ENCODE results near the gene DNAAF5.
"Not testable (repeated sequence)": the region's sequence is repeated elsewhere in the genome, so short reads cannot be mapped to it uniquely, and the experiment has no call there.

DNAAF5 gene

DNA sequence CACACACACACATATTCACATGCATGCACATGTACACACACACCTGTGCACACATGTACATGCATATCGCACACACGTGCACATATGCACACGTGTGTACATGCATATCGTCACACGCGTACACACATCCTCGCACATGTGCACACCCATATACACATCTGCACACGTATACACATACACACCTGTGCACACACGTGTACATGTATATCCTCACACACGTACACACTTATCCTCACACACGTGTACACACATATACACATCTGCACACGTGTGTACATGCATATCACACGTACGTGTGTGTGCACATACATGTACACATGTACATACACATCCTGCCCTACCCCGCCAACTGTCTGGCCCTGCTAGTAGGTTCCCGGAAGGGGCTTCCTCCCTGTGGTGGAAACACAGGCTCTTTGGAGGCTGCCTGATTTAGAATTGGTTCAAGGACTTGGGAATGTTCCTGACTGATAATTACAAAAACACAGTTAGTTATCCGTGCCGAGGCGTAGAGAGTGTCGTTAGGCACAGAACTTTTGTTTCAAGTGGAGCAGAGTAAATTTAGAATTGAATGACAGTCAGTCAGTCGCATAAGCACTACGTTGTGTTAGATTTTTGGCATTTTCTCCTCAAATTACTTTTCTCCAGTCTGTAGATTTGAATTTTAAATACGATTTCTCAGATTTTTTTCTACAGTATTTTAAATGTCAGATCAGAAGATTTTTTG is 19.1 kb downstream of the DNAAF5 start:
- DNase-seq (ENCODE audit: low read depth in 2 of 2, low spot score in 1 of 2) = no peak

DNA sequence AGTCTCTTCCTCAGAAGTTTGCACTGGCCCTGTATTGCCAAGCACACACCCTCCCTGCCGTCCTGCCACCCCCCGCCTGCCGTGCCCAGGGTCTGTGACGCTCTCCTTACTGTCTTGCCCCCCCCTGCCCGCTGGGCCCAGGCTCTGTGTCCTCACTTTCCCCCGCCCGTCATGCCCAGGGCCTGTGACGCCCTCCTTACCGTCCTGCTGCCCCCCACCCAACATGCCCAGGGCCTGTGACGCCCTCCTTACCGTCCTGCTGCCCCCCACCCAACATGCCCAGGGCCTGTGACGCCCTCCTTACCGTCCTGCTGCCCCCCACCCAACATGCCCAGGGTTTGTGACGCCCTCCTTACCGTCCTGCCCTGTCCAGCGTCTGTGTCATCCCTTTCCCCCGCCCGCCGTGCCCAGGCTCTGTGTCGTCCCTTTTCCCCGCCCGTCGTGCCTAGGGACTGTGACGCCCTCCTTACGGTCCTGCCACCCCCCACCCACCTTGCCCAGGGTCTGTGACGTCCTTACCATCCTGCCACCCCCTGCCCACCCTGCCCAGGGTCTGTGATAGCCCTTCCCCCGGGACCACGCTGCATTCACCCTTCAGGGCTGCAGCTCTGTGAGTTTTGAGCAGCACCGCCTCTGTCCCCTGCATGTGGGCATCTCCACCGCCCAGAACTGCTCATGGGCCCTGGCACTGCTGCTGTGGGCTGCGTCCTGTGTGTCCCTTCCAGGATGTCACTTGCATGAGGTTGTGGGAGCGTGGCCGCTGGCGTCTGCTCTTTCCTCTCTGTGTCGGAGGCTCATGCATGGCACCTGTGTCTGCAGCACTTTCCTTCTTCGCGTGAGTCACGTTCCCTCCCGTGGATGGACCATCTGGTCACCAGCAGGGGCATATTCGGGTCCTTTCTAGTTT is 19.9 kb downstream of the DNAAF5 start:
- DNase-seq (ENCODE audit: low read depth in 2 of 2, low spot score in 1 of 2) = no peak

DNA sequence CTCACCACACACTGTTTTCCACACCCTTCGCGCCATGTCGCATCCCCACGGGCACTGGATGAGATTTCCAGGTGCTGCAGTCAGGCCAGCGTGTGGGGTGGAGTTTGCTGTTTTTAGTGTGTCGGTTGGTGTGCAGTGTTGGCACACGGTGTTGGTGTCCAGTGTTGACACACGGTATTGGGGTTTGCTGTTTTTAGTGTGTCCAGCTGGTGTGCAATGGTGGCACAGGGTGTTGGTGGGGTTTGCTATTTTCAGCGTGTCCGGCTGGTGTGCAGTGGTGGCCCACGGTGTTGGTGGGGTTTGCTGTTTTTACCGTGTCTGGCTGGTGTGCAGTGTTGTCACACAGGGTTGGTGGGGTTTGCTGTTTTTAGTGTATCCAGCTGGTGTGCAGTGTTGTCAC is 20.7 kb downstream of the DNAAF5 start:
- no peak for DNase-seq (ENCODE audit: low read depth in 2 of 2, low spot score in 1 of 2)

DNA sequence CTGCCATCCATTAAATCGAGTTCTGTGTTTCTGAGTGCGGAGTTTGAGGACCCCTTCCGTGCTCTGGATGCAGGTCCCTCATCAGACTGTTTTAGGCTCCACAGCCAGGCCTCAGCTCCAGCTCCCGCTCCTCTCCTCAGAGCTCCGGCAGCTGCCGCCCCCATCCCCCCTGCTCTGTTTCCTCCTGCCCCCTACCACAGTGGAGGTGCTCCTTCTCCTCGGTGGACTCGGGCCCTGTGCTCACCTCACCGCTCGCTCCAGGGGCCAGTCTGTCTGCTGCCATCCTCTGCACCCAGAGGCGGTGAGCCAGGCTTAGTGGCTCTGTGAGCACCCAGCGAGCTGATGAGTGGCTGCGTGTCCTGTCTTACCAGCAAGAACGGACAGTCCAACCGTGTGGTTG is 21.9 kb downstream of the DNAAF5 start:
- no peak for DNase-seq (ENCODE audit: low read depth in 2 of 2, low spot score in 1 of 2)

DNA sequence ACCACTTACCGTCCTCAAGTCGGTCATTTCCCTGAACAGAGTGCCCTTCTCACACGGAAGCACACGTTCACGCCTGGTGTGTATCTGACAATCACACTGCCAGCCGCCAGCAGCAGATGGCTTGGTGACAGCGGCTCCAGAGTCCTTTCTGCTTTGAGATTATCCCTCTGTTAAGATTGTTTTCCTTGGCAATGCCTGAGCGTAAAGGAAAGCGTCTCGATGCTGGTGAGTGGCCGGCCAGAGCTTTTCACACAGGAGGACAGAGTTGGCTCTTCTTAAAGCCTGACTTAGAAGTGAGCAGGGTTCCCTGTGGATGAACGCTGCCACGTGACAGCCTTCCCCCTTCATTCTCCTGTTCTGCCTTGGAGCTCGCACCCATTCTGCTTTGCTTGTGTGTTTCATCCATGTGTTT is 22.6 kb downstream of the DNAAF5 start:
- DNase-seq (ENCODE audit: low read depth in 2 of 2, low spot score in 1 of 2) = no peak

DNA sequence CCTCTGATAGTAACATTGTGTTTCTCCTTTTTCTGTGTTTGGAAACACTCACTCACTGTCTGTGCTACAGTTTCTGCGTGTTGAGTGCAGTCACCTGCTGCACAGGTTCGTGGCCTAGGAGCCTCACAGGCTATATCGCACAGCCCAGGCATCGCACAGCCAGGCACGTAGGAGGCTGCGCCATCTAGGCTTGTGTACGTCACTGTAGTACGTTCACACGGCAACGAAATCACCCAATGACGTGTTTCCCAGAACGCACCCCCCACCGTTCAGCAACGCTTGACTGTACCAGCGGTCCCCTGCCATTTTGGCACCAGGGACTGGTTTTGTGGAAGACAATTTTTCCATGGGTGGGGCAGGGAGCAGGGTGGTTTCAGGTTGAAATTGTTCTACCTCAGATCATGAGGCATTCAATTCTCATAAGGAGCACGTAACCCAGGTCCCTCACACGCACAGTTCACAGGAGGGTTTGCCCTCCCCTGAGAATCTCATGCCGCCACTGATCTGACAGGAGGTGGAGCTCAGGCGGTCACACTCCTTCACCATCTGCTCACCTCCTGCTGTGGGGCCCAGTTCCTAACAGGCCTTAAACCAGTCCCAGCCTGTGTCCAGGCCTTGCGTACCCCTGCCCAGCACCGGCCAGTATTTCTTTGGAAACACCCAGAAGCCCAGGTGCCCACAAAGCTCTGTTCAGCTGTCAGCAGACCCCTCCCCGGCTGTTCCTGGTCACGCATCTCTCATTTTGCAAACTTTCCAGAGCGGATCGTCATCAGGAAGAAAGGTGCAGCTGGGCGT is 23.8 kb downstream of the DNAAF5 start:
- no peak for DNase-seq (ENCODE audit: low read depth in 2 of 2, low spot score in 1 of 2)

DNA sequence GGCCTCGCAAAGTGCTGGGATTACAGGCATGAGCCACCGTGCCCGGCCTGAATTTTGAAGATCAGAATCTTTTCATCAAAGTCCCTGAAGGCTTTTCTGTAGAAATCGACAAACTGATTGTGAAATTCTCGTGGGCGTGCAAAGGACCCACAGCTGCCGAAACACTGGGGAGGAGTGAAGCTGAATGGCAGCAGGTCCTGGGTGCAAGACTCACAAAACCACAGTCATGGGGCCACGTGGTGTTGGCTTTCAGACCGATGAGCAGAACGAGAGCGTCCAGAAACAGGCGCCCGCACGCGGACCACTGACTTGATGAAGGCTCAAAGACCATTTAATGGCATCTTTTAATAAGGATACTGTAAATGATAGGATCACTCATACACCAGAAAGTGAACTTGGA is 25.3 kb downstream of the DNAAF5 start:
- no peak for DNase-seq (ENCODE audit: low read depth in 2 of 2, low spot score in 1 of 2)

DNA sequence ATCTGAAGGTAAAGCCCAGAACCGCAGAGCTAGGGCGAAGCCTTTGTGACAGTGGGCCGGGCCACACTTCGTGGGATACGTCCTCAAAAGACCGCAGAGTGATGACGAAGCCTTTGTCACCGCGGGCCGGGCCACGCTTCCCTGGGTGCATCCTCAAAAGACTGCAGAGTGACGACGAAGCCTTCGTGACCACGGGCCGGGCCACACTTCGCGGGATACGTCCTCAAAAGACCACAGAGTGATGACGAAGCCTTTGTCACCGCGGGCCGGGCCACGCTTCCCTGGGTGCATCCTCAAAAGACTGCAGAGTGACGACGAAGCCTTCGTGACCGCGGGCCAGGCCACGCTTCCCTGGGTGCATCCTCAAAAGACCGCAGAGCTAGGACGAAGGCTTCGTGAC is 25.8 kb downstream of the DNAAF5 start:
- not testable (repeated sequence) for DNase-seq (ENCODE audit: low read depth in 2 of 2, low spot score in 1 of 2)

DNA sequence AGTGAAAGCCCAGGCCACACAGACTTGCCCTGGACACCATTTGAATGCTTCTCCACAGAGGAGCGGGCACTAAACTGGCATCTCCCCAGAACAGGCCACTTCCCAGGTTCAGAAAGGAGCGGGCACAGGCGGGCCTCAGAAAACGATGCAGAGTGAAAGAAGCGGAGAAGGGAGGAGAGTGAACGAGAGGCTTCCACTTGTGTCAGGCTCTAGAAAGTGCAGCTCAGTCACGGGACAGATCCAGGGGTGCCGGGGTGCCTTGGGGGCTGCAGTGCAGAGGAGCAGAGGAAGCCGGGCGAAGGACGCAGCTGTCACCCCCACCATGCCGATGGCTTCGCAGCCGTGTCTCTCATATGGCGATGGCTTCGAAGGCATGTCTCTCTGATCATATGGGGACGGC is 26.7 kb downstream of the DNAAF5 start:
- DNase-seq (ENCODE audit: low read depth in 2 of 2, low spot score in 1 of 2) = no peak

DNA sequence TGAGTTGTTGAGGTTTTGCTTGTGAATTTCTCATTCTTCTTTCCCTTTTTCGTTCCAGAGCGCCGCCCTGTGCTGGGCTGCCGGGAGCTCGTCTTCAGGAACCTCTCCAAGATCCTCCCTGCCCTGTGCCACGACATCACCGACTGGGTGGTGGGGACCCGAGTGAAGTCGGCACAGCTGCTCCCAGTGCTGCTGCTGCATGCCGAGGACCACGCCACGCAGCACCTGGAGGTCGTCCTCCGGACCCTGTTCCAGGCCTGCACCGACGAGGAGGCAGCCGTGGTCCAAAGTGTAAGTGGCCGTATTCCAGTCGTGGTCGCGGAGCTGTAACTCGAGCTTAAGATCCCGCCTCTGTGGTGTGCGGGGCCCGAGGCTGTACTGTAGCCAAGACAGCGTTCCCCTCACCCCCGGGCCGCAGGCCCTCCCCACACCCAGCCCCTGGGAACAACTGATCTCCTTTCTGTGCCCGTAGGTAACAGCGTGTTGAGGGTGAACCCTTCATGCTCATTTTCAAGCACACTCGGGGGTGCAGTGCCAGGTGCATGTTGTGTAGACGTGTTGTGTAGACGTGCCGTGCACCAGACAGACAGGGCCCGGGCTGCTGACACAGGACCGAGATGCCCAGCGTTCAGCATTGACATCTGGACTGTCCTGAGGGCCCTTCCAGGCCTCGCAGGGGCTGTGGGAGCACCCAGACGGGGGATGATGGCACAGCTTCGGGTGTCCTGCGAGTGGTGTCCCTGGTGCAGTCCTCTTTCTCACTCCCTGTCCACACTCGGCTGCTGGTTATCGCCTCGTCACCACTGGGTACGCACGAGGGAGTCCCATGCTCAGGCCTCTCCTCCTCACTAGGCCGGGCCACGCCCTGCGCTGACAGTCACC is 28.3 kb downstream of the DNAAF5 start:
- no peak for DNase-seq (ENCODE audit: low read depth in 2 of 2, low spot score in 1 of 2)

DNA sequence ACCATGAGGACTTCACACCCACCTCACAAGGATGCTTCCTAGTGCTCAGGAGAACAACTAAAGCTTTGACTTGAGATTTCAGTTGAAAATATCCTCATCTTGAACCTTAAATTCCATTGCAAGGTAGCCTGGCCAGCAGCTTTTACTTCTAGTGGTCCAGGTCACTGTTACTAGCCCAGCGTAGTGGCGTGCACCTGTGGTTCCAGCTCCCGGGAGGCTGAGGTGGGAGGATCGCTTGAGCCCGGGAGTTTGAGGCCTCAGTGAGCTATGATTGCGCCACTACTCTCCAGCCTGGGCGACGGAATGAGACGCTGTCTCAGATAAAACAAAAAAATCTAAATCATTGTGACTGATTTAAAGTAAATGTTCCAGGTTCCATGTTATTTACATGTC is 28.9 kb downstream of the DNAAF5 start:
- no peak for DNase-seq (ENCODE audit: low read depth in 2 of 2, low spot score in 1 of 2)

DNA sequence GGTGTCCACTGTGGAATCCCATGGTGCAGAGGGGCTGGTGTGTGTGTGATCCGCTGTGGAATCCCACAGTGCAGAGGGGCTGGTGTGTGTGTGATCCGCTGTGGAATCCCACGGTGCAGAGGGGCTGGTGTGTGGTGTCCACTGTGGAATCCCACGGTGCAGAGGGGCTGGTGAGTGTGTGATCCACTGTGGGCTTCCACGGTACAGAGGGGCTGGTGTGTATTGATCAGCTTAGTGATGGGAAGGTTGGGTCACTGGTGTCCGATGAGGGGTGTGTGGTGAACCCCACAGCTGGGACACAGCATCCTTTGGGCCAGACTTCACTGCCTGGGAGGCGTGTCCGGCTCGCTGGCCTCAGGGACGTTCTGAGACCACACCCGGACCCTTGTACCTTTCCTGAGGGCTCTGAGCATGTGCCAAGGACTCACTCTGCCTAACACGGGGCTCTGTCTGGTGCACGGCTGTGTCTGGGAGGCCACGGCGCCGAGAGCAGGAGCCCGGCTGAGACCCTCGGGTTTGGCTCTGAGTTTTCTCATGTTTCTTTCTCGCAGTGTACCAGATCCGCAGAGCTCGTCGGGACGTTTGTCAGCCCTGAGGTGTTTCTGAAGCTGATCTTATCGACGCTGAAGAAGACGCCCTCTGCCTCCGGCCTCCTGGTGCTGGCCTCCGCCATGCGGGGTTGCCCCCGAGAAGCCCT is 29.9 kb downstream of the DNAAF5 start:
- no peak for DNase-seq (ENCODE audit: low read depth in 2 of 2, low spot score in 1 of 2)

DNA sequence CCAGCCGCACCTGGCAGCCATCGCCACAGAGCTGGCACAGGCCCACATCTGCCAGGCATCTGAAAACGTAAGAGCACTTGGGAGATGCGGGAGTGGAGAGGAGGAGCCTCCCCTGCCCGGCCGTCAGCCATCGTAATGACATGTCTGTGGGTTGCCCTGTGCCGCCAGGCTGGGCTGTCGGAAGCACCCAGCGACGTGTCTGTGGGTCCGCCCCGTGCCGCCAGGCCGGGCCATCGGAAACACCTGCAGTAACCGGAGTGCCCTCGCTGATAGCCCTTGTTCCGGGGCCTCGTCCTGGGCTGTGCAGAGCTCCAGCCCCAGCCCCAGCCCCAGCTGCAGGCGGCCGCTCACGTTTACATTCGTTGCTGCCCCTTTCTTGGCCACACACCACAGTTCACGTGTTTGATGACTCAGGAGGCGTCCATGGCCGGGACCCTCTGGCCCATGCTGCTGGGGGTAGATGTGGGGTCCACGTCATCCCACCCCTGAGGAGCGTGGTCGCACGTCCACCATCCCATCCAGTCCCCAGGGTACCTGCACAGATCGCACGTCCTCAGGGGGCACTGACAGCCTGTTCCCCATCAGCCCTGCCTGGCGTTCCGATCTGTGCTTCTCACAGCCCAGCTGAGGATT is 30.5 kb downstream of the DNAAF5 start:
- no peak for DNase-seq (ENCODE audit: low read depth in 2 of 2, low spot score in 1 of 2)

DNA sequence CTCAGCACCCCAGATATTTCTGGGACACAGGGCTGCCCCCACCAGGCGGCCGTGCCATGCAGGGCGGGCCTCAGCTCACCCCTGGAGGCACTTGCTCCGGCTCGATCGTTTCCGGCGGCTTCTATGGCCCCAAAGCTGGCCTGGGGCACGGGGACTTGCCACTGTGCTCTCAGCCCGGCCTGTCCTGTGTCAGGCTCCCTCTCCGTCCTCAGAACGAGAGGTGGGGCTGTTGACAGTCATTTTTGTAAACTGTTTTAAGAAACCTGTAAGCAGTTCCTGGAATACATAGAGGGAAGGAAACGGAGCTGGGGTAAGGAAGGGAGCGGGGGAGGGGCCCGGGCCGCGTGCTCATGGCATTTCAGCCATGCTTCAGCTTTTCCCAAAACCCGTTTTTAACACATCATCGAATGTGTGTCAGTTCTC is 31.3 kb downstream of the DNAAF5 start:
- no peak for DNase-seq (ENCODE audit: low read depth in 2 of 2, low spot score in 1 of 2)

DNA sequence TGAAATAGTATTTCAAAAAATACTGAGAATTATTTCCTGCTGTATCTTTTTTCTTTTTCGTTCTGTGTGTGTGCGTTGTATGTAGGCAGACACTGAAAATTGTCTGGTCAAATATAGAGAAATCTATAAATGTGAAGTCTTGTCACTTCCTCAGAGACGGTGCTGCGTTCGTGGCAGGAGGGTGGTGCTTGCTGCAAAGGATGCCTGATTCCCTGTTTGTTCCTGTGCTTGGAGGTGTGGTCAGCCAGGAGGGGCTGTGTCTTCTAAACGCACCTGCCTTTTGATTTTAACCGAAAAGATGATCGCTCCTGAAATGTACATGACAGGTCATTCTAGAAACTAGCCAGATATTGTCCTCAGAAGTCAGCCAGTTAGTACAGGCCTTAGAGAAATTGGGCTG is 33.1 kb downstream of the DNAAF5 start:
- no peak for DNase-seq (ENCODE audit: low read depth in 2 of 2, low spot score in 1 of 2)

DNA sequence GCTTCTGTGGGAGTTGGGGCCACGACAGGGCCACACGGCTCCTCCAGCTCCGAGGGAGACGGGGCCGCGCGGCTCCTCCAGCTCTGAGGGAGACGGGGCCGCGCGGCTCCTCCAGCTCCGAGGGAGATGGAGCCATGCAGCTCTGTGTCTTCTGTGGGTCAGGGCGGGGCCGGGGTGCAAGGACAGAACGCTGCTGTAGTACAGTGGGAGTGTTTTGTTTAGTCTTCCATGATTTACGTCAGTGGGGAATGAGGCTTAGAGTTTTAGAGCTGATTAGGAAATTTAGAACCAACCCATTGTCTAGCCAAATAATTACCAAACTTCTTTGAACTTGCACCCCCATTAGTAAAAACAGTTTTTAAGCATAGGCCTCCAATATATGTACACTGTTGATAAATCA is 33.5 kb downstream of the DNAAF5 start:
- DNase-seq (ENCODE audit: low read depth in 2 of 2, low spot score in 1 of 2) = no peak

DNA sequence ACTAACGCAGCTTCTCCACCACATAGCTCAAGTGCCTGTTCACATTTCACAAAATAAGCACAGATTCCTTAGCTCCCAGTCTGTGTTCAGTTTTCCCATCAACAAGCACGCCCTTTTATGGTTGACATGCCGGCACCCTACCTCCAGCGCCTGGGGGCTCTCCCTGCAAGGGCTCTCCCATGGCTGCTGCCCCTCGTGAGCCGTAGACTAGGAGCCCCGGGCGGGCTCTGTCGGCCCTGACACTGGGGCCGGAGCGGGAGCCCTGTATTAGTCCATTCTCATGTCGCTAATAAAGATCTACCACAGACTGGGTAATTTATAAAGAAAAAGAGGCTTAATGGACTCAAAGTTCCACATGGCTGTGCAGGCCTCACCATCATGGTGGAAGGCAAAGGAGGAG is 34.6 kb downstream of the DNAAF5 start:
- DNase-seq (ENCODE audit: low read depth in 2 of 2, low spot score in 1 of 2) = no peak

DNA sequence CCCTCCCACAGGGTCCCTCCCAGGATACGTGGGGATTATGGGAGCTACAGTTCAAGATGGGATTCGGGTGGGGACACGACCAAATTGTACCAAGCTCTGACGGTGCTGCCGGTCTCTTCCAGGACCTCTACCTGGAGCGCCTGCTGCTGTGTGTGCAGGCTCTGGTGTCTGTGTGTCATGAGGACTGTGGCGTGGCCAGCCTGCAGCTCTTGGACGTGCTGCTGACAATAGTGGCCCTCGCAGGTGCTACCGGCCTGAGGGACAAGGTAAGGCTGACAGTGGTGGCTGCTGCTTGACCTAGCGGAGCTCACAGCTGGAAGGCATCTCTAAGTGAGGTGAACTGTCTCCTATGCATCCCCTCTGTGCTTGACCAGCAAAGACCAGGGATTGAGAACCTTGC is 35.1 kb downstream of the DNAAF5 start:
- DNase-seq (ENCODE audit: low read depth in 2 of 2, low spot score in 1 of 2) = no peak

DNA sequence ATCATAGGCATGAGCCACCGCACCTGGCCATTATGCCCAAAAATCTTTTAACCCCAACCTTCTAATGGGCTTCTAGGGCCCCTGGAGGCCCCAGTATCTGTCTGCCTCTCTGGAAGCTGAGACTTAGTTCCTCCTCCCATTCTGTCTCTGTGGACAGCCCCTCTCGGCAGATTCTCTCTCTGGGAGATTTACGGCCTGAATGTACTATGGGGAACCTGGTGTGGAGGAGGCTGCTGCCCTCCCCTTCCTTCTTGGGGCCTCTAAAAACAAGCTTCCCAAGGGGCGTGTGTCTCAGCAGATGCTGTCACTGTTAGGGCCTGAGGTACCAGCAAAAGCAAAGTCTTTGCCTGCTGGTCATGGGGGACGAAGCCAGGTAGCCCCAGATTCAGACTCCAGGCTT is 36.4 kb downstream of the DNAAF5 start:
- no peak for DNase-seq (ENCODE audit: low read depth in 2 of 2, low spot score in 1 of 2)

DNA sequence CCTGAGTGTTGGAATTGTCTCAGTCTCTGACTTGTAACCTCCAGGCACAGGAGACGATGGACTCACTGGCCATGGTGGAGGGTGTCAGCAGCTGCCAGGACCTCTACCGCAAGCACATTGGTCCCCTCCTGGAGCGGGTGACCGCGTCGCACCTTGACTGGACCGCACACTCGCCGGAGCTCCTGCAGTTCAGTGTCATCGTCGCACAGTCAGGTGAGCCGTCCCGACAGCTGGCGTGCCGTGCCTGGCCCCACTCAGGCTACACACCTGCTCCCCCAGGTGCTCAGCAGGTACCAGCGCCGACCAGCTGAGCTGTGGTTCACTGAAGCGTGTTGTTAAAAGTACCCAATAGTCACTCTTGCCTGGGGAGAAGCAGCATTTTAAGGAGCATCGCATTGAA is 37.3 kb downstream of the DNAAF5 start:
- DNase-seq (ENCODE audit: low read depth in 2 of 2, low spot score in 1 of 2) = no peak
